Brain microvascular endothelial cell (primary cell): ENCODE data around the gene TMPRSS2.

Experiments used
- DNase-seq: peaks from one replicate; pipeline ENCODE4 v3.0.0-alpha.2; 2020
- H3K27ac ChIP-seq: fragments of 250-450 bp; sonication (Bioruptor Pico); 2 replicates; pipeline ENCODE4 v1.5.1; 2020; ENCODE audit warnings: mild to moderate bottlenecking, moderate library complexity
- H3K27me3 ChIP-seq: fragments of 250-450 bp; sonication (Bioruptor Pico); replicated peaks from 2 replicates; pipeline ENCODE4 v1.5.1; 2020; ENCODE audit warnings: mild to moderate bottlenecking
- H3K36me3 ChIP-seq: fragments of 250-450 bp; sonication (Bioruptor Pico); replicated peaks from 2 replicates; pipeline ENCODE4 v1.5.1; 2020; ENCODE audit warnings: mild to moderate bottlenecking
- H3K4me3 ChIP-seq: 2 replicates; pipeline ENCODE4 v1.5.1; 2011; ENCODE audit warnings: low read depth, mild to moderate bottlenecking, control low read depth, low read length, moderate library complexity
- in situ Hi-C: cut with HindIII; loops from 2 replicates; pipeline ENCODE4 v1.10.0; 2017; ENCODE audit warnings: low sequenced_read_pairs, low pct_ligation_motif_present
- TF ChIP-seq, protein P1 (sequence below): IDR thresholded peaks from 2 replicates; pipeline ENCODE4 v1.5.1; 2011; ENCODE audit warnings: low read depth, mild to moderate bottlenecking, moderate library complexity, low read length, control low read depth, inconsistent platforms; ENCODE audit errors: missing control alignments

TMPRSS2 gene

DNA sequence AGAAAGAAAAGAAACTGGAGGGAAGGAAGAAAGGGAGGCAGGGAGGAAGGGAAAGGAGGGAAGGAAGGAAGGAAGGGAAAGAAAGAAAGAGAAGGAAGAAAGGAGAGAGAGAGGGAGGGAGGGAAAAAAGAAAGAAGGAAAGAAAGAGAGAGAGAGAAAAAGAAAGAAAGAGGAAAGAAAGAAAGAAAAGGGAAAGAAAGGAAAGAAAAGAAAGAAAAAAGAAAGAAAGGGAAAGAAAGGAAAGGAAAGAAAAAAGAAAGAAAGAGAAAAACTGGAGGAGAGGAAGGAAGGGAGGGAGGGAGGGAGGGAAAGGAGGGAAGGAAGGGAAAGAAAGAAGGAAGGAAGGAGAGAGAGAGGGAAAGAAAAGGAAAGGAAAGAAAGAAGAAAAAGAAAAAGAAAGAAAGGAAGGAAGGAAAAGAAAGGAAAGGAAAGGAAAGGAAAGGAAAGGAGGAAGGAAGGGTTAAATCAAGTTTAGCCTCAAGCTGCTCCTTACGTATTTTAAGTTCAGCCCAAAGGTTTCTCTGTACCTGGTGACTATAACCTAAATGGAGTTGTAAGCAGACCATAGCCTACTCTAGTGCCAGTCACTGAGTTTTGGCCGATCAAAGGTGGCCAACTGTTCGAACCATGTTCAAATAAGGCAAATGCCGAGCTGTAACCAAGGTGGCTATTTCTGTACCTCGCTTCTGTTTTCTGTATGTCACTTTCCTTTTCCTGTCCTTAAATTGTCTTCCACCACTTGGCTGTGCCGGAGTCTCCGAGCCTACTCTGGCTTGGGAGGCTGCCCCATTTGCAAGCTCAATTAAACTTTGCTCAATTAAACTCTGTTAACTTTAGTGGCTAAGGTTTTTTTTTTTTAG is 37.8 kb upstream of the TMPRSS2 start:
- Histone ChIP-seq H3K27me3 (peaks cover 2% of the 10 kb centered on the region), H3K4me3 (no peak overlapping the region), H3K27ac (no peak overlapping the region), H3K36me3 (no peaks in the 10 kb centered on the region)
- DNase-seq: no peak
- in situ Hi-C loops: no loop called here
- TF ChIP-seq, protein P1, sequence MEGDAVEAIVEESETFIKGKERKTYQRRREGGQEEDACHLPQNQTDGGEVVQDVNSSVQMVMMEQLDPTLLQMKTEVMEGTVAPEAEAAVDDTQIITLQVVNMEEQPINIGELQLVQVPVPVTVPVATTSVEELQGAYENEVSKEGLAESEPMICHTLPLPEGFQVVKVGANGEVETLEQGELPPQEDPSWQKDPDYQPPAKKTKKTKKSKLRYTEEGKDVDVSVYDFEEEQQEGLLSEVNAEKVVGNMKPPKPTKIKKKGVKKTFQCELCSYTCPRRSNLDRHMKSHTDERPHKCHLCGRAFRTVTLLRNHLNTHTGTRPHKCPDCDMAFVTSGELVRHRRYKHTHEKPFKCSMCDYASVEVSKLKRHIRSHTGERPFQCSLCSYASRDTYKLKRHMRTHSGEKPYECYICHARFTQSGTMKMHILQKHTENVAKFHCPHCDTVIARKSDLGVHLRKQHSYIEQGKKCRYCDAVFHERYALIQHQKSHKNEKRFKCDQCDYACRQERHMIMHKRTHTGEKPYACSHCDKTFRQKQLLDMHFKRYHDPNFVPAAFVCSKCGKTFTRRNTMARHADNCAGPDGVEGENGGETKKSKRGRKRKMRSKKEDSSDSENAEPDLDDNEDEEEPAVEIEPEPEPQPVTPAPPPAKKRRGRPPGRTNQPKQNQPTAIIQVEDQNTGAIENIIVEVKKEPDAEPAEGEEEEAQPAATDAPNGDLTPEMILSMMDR: no peak

DNA sequence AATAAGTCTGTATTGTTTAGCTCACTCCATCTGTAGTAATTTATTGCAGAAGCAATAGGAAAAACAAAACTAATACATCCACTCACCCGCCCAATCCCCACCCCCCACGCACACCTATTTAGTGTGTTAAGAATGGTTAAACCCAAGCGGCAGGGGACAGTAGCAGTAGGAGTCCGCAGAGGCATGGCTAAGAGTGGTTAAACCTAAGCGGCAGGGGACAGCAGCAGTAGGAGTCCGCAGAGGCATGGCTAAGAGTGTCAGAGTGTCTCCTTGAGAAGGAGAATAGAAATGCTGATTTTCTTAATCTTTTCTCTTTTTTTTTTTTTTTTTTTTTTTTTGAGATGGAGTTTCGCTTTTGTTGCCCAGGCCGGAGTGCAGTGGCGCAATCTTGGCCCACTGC is 34.8 kb upstream of the TMPRSS2 start:
- no peaks in the 10 kb centered on the region for H3K36me3 ChIP-seq
- TF ChIP-seq, protein P1: no peak
- H3K27me3 ChIP-seq: peaks cover 2% of the 10 kb centered on the region
- no peak overlapping the region for H3K4me3 ChIP-seq
- no peak for DNase-seq
- H3K27ac ChIP-seq: no peak overlapping the region
- in situ Hi-C loops: no loop called here

DNA sequence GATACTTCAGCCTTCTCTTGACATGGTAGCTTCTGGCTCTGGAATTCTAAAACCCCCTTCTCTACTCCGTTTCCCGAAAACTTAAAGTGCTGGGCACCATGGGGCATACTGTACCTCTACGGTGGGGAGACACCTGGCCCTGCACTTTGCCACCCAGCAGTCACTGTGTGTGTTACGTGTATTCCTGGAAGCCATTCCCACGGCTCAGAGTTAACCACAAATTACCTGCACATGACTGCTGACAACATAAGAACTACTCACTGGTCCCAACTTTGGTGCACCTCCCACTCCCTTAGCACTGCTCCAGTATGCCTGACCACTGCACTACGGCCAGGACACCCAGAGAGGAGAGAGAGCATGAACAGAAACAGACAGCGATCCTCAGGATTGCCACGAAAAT is 29.4 kb upstream of the TMPRSS2 start:
- no peak overlapping the region for H3K4me3 ChIP-seq
- no peak for DNase-seq
- no peaks in the 10 kb centered on the region for H3K27me3 ChIP-seq
- H3K36me3 ChIP-seq: no peaks in the 10 kb centered on the region
- TF ChIP-seq, protein P1: no peak
- H3K27ac ChIP-seq: no peak overlapping the region
- in situ Hi-C loops: no loop called here

DNA sequence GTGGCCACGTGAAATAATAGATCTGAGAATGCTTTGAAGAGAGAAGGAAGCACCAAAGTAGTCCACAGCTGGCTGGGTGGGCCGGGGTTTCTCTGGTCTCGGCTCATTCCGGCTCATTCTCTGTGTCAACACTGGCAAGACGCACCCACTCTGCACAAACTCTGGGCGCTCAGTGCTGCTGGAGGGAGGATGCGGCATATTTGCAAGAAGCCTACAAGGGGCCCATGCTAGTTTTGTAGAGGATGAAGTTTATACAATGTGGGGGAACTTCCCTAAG is 28.8 kb upstream of the TMPRSS2 start:
- no peak overlapping the region for H3K27ac ChIP-seq
- H3K36me3 ChIP-seq: no peaks in the 10 kb centered on the region
- H3K27me3 ChIP-seq: no peaks in the 10 kb centered on the region
- in situ Hi-C loops: no loop called here
- H3K4me3 ChIP-seq: no peak overlapping the region
- no peak for DNase-seq
- TF ChIP-seq, protein P1: no peak

DNA sequence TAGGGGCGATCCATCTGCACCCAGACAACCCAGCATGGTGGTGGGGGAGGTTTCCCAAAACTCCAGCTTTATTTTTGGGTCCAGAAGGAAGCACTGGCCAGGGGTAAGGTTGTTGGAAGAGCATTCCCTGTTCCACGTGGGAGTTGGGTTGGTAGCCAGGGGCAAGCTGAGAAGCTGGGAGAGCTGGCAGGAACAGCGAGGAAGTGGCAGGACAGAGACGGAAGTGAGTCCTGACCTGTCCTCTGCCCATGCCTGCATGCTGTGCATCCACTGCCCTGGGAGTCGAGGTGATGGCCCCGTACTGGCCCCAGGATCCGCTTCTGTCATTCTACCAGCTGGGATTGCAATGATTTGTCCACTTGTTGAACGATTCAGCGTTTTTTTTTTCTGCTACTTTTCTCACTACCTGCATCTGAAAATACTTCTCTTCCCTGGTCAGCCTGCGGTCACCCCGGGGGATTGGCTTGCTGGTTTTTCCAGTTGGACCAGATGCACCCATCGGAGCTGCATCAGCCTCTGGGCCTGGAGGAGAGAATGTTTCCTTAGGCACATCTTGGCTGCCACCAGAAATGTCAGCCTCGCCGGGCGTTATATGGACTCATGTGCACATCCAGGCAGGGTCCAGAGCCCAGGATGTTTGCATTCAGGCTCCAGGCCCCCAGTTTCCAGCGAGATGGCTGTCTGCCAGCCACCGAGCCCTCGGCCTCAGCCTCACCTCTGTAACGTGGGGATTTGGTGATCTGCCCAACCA is 28.3 kb upstream of the TMPRSS2 start:
- in situ Hi-C loops: no loop called here
- Histone ChIP-seq H3K36me3 (no peaks in the 10 kb centered on the region), H3K4me3 (no peak overlapping the region), H3K27ac (no peak overlapping the region), H3K27me3 (no peaks in the 10 kb centered on the region)
- DNase-seq: no peak
- TF ChIP-seq, protein P1: no peak

DNA sequence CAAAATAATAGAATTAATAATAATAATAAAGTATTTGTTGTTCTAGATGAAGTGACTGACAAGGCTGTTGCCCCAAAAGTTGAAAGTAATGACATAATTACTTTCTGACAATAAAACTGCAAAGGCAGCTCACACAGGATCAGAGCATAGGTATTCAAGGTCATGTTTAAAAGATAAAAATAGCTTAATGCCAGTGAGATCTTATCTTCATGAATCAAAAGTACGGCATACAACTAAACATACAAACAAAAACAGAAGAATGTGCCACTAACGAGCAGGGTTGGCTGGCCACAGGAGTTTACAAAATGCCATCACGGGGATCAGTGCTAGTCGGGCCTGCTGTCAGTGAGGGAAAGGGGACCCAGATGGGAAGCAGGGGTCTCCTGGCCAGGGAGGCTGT is 22.4 kb upstream of the TMPRSS2 start:
- DNase-seq: no peak
- H3K36me3 ChIP-seq: no peaks in the 10 kb centered on the region
- no peak overlapping the region for H3K4me3 ChIP-seq
- in situ Hi-C loops: no loop called here
- H3K27me3 ChIP-seq: no peaks in the 10 kb centered on the region
- TF ChIP-seq, protein P1: no peak
- no peak overlapping the region for H3K27ac ChIP-seq
